Measurements from ENCODE around the gene LINGO1.

GRCh38 chr15:77582763-77583162 is 49.9 kb downstream of the LINGO1 start:
- TF ChIP-seq CTCF (IDR thresholded peaks at IDR 0.05; ENCODE audit: extremely low read depth in 1 of 2, insufficient read depth in 1 of 2, low read depth in 1 of 2, low read length in 2 of 2) (no peak), POLR2AphosphoS5 (IDR thresholded peaks at IDR 0.05; ENCODE audit: insufficient read depth, low read depth, low read length) (no peak), GATA2 (IDR thresholded peaks at IDR 0.05; ENCODE audit: insufficient read depth, insufficient read length, low read depth, low read length) (no peak), MYC (IDR thresholded peaks at IDR 0.05; ENCODE audit: low read depth, low read length) (no peak), MAX (IDR thresholded peaks at IDR 0.05; ENCODE audit: insufficient read depth, insufficient read length) (no peak)

All from endothelial cell of umbilical vein (primary cell).